ENCODE data around the gene PKHD1.
"Not testable (repeated sequence)": the region's sequence is repeated elsewhere in the genome, so short reads cannot be mapped to it uniquely, and the experiment has no call there.

PKHD1 gene

GRCh38 chr6:51926125-51926524 lies 161.3 kb downstream of the PKHD1 start:
- DNase-seq (ENCODE audit: low read depth) = no peak

GRCh38 chr6:51922479-51922878 lies 164.9 kb downstream of the PKHD1 start:
- not testable (repeated sequence) for DNase-seq (ENCODE audit: low read depth)

DNA sequence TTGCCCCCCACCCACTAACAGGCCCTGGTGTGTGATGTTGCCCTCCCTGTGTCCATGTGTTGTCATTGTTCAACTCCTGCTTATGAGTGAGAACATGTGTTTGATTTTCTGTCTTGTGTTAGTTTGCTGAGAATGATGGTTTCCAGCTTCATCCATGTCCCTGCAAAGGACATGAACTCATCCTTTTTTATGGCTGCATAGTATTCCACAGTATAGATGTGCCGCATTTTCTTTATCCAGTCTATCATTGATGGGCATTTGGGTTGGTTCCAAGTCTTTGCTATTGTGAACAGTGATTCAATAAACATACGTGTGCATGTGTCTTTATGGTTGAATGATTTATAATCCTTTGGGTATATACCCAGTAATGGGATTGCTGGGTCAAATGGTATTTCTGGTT lies 169.1 kb downstream of the PKHD1 start:
- DNase-seq (ENCODE audit: low read depth) = not testable (repeated sequence)

DNA sequence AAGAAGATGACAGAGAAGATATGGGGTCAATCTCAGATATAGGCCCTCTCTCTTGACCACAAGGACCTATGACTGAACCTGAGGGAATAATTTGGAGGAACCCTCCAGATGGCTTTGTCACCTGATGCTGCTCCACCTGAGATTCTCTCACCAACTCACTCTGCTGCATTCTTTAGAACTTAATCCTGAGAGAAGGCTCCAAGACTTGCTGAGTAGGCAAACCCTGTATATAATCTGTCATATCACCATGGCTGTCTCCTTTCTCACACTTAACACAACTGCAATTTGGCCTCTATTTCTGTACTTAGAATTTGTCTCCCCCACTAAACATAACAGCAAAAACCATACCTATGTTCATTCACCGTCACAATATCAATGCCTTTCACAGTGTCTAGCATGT lies 172.3 kb downstream of the PKHD1 start:
- no peak for DNase-seq (ENCODE audit: low read depth)

DNA sequence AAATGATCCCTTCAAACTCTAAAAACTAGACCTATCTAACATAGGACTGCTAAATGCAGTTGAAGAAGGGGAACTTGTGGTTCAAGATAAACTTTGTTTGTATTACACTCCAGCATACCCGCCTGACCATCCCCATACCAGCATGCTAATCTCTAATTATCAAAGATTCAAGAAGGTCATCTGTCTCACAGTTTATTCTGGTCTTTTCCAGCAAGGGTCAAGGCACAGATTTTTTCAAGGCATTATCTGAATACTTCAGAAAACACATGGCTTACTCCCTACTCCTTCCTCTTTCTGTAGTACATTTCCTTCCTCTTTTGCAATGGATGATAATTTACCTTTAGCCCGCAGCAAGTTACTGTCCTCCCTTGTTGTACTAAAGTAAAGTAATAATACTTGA lies 174.1 kb downstream of the PKHD1 start:
- DNase-seq (ENCODE audit: low read depth) = no peak

- DNase-seq (ENCODE audit: low read depth) = no peak
These were observed 176.6 kb downstream of the PKHD1 start for GRCh38 chr6:51910851-51911250.

- no peak for DNase-seq (ENCODE audit: low read depth)
These were observed 179.2 kb downstream of the PKHD1 start for GRCh38 chr6:51908243-51908642.

DNA sequence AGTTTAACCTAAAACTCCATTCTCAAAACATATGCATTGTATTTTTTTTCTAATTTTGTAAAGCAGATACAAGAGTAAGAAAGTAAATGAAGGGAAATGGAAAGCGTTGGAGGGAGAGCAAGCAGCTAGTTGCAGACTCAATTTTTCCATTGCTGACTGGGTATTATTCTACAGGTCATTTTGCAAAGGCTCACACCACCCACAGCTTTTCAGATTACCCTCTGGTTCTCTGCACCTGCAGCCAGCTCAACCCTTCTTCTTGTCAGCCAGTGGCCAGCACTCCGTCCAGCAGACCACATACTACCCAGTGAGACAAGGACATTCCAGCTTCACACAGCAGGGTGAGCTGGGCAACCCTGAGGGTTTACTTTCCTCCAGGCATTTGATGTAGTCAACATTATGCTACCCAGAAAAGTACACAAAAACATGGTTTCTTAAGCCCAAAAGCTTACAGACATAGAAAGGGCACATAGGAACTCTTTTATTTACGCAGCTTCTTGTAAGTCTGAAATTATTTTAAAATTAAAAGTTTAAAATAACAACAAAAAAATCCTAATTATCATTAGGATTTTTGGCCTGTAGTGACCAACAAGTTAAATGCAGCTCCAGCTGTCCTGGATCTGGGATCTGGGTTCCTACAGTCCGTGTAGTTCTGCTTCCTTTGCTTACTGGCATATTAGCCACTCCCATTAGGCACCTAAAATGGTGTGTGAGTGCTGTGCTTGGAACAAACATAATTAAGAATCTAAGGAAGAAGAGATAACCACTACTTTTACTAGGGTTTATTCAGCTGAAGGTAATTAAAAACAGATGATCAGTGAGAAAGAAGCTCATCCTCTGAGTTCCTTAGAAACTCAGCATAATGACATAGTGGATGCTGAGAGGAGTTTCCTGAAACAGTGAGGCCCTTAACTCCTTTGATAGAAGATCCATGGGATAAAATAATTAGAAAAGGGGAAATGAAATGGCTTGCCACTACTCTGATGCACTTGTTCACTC lies 185.3 kb downstream of the PKHD1 start:
- DNase-seq (ENCODE audit: low read depth) = no peak

- no peak for DNase-seq (ENCODE audit: low read depth)
These were observed 194.0 kb downstream of the PKHD1 start for GRCh38 chr6:51893366-51893765.

GRCh38 chr6:51892750-51893149 lies 194.7 kb downstream of the PKHD1 start:
- no peak for DNase-seq (ENCODE audit: low read depth)

DNA sequence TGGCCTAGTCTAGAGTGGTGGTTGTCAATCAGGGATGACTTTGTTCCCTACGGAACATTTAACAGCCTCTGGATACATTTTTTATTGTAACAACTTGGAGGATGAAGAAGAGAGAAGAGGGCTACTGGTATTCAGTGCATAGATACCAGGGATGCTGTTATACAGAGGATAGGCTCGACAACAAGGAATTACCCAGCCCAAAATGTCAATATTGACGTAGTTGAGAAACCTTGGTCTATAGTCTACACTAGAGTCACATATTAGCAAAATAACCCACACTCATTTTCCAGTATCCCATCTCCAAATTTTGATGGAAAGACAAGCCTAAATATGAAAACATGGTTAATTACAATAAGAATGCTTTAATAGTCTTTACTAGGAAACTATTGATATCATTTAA lies 195.1 kb downstream of the PKHD1 start:
- DNase-seq (ENCODE audit: low read depth) = no peak

- no peak for DNase-seq (ENCODE audit: low read depth)
These were observed 195.6 kb downstream of the PKHD1 start for GRCh38 chr6:51891784-51892183.

- no peak for DNase-seq (ENCODE audit: low read depth)
These were observed 199.6 kb downstream of the PKHD1 start for GRCh38 chr6:51887859-51888258.

DNA sequence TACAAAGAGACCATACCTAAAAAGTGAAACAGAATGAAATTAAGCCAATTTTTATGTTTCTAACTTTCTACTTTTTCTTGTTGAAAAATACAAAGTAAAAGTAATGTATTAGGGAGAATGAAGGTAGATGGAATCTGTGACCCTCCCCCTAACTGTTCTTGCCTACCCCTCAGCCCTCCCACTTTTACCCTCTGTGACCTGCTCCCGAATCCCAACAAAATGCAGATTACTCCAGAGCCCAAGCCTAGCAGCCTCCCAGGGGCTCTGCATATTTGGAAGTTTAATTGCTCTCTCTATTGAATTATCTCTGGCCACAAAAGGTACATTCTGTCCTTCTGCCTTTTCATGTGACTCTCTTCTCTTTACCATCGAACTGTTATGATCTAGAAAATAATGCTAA lies 201.5 kb downstream of the PKHD1 start:
- DNase-seq (ENCODE audit: low read depth) = no peak

- no peak for DNase-seq (ENCODE audit: low read depth)
These were observed 218.6 kb downstream of the PKHD1 start for GRCh38 chr6:51868591-51869355.

- no peak for DNase-seq (ENCODE audit: low read depth)
These were observed 220.5 kb downstream of the PKHD1 start for GRCh38 chr6:51866867-51867266.

- DNase-seq (ENCODE audit: low read depth) = no peak
These were observed 221.4 kb downstream of the PKHD1 start for GRCh38 chr6:51865996-51866395.

- DNase-seq (ENCODE audit: low read depth) = no peak
These were observed 222.2 kb downstream of the PKHD1 start for GRCh38 chr6:51865176-51865575.

- DNase-seq (ENCODE audit: low read depth) = no peak
These were observed 230.3 kb downstream of the PKHD1 start for GRCh38 chr6:51857134-51857533.

DNA sequence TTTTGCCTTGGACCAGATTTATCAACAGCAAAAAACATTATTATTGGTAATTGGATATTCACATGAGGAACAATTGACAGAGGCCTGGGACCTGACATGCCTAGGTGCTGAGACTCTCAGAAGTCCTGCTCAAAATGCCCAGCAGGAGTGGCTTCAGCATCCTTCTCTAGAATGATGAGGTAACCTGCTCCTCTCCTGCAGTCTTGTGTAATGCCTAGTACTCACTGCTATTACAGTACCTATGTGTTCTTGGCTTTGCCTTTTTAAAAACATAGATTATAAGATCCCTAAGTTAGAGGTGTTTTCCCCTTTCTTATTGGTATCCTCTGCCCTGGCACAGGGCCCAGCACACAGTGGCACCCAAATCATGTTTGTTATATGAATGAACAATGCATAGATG lies 230.9 kb downstream of the PKHD1 start:
- no peak for DNase-seq (ENCODE audit: low read depth)

DNA sequence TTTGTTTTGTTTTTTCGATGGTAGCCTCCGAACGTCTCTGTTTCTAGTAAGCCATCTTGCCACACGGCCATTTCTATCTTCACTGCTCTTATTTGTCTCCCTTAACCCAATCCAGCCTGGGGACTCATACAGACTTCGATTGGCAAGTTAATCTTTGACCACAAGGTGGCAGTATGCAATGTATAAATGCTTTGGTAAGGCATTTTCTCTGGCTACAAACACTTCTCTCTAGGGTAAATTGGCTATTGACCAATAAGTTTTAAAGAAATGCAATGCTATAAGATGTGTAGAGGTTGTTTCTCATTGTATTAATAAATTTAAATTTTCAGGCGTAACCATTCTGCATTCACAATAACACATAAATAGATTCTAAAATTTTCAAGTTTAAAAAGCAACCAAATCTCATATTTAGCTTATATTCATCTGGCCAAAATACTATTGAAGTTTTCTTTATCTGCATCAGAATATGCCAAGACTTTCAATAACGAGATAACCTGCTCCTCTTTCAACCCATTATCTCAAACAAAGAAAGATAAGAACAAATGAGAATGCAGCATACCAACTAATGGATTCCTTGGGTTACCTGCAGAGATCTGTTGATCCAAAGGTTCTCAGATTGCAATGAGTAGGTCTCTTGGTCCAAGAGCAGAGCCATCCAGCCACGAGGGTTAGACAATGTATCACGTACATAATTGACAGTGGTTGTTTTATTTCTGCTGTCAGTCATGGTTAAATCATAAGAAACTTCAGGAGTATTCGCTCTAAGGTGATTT lies 231.9 kb downstream of the PKHD1 start:
- no peak for DNase-seq (ENCODE audit: low read depth)

DNA sequence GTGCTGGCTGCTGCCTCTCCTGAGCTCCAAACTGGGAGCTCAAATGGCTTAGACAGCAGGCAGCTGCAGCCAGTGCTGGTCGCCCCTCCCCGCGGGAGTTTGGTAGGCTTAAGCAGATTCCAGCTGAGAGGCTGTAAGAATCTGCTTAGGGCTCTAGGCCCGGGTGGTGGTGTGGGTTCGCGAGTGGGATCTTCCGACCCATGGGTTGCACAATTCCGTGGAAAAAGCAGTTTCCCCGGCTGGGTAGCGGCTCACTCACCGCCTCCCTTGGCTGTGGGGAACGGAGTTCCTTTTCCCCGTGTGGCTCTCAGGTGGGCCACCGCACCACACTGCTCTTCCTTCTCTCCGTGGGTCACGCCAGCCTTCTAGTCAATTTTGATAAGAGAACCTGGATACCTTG lies 232.5 kb downstream of the PKHD1 start:
- DNase-seq (ENCODE audit: low read depth) = no peak

Data from activated T-cell treated with anti-CD3 and anti-CD28 coated beads for 48 hours (primary cell).